NCI-H524 (cell line): ENCODE measurements around the gene MRM3.
"Not testable (repeated sequence)": the region's sequence is repeated elsewhere in the genome, so short reads cannot be mapped to it uniquely, and the experiment has no call there.

ENCODE experiments used
- DNase-seq, 2 experiments: peaks; one replicate each; lab custom pipeline; 2025; lab: John Stamatoyannopoulos, UW

The MRM3 gene

DNA sequence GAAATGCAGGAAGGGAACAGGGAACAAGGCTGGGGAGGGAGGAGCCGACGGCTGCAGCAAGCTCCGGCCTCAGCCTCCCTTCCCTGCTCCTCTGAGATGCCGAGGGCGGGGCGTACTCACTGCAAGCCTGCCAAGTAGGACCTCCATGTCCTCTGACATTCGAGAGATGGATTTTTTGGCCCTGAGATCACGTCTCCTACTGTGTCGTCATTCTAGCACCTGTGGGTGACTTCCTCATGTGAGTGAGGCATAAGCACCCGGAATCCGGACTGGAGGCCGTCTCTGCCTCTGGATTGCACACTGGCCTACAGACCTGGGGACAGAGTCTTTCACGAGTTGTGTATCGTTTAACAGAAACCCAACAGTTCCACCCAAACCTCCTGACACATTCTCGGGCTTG lies 14.5 kb downstream of the MRM3 start:
- no peak for DNase-seq

DNA sequence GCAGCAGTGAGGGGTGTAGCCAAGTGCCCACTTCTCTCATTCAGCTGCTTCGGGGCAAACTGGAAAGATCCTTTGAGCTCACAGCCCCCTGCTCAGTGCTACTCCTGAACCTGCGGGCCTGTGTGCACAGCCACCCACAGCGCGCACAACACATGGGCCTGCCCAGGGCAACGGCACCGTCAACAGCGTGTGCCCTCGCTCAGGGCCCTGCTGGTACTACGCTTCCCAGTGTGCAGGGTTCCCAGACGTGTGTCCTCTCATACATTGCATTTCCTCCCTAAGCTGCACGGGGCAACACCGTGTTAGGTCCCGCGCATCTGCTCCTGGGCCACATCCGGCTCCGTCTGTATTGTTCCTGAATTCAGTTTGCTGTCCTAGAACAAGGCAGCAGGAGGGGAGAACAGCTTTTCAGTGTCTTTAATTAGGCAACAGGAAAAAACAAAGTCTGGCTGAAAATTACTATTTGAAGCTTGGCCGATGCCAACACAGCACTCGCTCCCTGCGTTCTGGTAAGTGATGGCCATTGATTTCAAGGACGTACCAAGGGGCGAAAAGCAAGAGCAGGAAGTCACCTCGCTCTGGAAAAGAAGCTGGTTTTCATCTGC lies 15.2 kb downstream of the MRM3 start:
- DNase-seq: no peak

DNA sequence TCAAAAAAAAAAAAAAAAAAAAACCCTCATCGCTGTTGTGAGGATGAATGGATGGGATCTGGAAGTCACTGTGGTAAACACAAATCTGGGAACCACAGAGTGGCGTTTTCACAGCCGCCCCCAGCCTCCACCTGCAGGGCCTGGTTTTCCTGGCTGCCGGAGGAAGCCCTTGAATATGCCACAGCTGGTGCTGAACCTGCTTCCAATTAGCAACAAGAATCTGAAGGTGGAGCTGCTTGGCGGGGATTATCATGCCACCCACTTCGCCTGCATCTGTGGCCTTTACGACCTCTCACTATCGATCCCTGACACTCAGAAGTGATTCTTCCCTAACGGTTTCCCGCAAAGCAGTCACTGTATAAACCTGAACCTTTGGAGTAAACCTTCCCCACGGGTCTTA lies 16.1 kb downstream of the MRM3 start:
- peak; percentile 70 to 91 for DNase-seq

GRCh38 chr17:799261-799660 lies 17.1 kb downstream of the MRM3 start:
- DNase-seq: peak in 1 of 2 experiments; percentile 25

DNA sequence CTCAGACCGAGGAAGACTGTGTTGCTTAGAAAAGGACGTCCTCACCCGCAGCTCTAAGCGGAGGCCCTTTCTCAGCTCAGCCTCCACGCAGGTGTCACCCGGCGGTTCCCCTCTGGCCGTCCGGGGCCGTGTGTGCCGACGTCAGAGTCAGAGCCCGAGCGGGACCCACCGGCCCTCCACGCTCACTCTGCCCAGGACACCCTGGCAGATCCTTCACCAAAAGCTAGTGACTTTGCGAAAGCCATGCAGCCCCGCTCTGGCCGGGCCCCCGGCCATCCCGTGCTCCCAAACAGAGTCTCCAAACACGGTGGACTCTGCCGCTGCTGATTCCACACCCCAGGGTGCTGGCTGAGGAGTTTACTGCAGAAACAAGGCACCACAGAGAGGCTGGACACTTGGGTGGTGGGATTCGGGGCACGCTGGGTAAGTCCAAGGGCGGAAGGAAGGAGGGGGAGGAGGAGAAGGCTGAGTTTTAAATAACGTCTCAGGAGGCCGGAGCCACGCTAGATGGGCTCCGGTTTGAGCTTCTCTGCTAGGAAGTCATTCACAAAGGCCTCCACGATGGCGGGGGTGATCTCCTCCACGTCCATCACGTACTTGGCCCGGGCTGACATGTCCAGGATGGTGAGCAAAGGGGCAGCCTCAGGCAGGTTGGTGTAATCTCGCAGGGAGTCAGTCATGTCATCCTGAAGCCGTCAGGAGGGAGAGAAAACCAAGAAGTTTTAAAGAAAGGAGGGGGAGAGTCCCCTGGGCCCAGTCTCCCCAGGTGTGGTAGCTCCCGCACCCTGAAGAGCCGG lies 18.5 kb downstream of the MRM3 start:
- DNase-seq: no peak

DNA sequence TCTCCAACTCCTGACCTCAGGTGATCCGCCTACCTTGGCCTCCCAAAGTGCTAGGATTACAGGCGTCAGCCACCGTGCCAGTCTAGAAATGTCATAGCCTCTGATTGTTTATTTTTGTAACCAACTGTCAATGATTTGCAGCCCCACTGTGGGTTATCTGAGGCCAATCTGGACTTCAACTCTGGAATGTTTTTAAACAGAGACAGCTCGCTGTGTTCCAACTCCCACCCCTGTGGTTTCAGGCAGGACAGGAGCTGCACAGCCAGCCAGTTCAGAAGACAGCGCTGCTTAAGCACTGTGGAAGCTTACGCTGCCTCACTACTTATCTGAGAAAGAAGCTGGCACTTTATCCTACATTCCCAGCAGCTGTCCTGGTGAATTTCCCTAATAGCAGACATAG lies 19.5 kb downstream of the MRM3 start:
- DNase-seq: no peak

- DNase-seq: no peak
Observed at GRCh38 chr17:802481-802880, 20.3 kb downstream of the MRM3 start.

- no peak for DNase-seq
Observed at GRCh38 chr17:802901-803881, 21.0 kb downstream of the MRM3 start.

DNA sequence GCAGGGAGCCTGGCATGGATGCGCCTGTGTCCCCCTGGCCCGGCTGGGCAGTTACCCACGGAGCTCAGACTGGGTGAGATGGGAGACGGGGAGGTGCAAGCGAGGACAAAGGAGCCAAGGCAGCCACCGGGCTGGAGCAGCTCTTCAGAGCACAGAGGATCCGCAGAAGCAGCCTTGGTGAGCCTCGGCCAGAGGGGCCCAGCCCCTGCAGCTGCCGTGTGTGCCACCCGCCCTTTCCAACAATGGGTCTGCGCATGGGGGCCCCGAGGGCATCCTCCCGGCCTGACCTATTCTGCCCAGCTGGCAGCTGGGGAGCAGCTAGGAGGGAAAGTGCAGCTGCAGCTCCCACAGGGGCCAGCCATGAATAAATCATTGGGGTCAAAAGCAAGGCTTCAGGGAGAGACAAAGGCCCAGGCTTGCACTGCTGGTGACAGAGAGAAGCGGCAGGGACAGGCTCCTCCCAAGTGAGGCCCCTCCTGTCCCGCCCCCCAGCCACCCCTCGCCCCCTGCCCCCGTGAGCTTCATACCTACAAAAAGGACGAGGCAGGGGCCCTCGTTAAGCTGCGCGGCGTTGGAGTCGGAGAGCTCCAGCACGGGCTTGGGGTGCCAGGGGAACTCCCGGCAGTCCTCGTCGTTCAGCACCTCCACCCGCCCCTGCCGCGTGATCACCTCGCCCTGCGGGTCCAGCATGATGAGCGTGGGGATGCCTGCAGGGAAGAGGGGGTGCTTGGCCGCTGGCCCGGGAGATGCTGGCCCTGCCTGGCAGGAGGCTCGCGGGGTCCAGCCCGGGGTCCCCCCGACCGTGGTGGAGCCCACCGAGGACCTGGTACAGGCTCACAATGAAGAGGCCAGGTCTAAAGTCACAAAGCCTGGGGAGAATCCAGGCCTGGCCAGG lies 22.6 kb downstream of the MRM3 start:
- DNase-seq: no peak

- DNase-seq: not testable (repeated sequence)
Observed at GRCh38 chr17:805886-806285, 23.7 kb downstream of the MRM3 start.

- DNase-seq: no peak
Observed at GRCh38 chr17:806346-806745, 24.2 kb downstream of the MRM3 start.

GRCh38 chr17:806781-807522 lies 24.8 kb downstream of the MRM3 start:
- peak in 1 of 2 experiments; percentile 18 for DNase-seq

- DNase-seq: peak; percentile 81 to 85
Observed at GRCh38 chr17:807523-808294, 25.6 kb downstream of the MRM3 start.

DNA sequence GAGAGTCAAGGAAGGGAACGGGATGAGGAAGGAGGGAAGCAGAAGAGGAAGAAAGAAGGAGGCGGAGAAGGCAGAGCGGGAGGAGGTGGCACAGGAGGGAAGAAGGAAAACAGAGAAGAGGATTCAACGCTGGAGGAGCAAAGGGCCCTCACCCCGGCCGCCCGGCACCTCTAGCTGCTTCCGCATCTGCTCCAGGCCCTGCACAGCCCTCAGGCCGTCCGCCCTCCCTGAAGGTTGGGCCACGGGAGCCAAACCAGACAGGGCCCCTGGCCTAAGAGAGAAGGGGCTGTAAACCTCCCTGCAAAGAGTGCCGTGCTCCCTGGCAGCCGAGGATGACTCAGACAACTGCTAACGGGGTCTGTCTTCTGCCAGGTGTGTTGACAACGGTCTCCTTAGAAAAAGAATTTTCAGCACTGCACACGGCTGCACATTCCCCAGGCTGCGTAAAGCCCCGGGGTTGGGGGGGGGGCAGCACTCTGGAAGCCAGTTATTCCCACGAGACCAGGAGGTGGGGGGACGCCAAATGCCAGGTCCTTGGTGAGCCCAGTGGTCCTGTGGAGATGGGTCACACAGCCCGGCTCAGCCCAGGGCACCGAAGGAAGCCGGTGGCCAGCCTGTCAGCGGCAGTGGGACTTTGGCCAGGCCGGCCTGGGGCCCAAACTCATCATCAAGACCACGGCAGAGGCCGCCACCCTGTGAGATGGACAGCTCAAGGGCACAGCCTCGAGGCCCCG lies 29.1 kb downstream of the MRM3 start:
- no peak for DNase-seq

DNA sequence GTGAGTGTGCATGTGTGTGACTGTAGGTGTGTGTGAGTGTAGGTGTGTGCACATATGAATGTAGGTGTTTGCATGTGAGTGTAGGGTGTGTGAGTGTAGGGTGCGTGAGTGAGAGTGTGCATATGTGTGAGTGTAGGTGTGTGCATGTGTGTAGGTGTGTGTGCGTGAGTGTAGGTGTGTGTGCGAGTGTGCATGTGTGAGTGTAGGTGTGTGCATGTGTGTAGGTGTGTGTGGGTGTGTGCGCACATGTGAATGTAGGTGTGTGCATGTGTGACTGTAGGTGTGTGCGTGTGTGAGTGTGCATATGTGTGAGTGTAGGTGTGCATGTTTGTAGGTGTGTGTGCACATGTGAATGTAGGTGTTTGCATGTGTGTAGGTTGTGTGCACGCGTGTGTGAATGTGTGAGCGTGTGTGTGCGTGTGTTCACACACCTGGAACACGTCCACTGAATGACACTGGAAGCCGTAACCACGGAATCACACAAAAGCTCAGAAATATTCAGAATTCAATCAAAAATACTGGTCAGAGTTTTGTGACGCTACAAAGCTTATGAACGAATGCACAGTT lies 30.6 kb downstream of the MRM3 start:
- DNase-seq: no peak

DNA sequence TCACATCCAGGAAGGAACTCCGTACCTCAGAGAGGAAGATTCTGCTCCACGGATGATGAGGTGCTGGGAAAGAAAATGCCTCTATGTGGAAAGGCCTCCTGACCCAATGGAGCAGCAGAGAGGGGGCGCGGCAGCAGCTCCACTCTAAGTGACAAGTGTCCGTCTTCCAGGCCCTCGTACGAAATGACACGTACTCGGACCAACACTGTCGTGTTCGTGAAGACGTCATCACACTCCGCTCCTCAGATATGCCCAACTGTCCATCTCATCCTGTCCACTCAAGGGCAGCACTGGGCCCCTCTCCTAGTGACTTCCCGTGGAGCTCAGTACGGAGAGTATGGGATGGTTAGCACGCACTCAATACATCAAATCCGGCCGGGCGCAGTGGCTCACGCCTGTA lies 32.2 kb downstream of the MRM3 start:
- no peak for DNase-seq

GRCh38 chr17:819251-819650 lies 37.1 kb downstream of the MRM3 start:
- DNase-seq: no peak

GRCh38 chr17:823501-823902 lies 41.3 kb downstream of the MRM3 start:
- DNase-seq: peak; percentile 96 to 97

DNA sequence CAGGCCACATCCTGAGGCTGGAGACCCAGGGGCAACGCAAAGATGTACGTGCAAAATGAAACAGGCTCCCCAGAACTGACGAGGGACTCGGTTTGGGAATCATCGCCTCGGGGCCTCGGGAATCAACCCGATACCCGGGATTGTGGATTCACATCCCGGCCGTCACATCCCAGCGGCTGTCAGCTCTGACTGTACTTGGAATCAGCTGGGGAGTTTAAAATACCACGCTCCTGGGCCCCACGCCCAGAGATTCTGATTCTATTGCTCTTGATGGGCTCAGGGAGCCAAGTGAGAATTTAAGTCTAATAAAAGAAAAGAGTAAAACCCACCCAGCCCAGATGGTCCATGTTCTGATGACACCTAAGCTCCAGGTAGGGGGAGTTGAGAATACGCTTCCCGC lies 42.2 kb downstream of the MRM3 start:
- no peak for DNase-seq
